Ishikawa (cell line): ENCODE data around the gene SMAD3.

Experiments used
- CEBPB ChIP-seq: IDR thresholded peaks from 2 replicates; pipeline ENCODE4 v1.6.1; 2012
- CREB1 ChIP-seq: IDR thresholded peaks from 2 replicates; pipeline ENCODE4 v1.6.1; 2012; ENCODE audit warnings: low read depth
- EGR1 ChIP-seq: IDR thresholded peaks from 2 replicates; pipeline ENCODE4 v1.6.1; 2012
- EP300 ChIP-seq: IDR thresholded peaks from 2 replicates; pipeline ENCODE4 v1.6.1; 2012; ENCODE audit warnings: borderline replicate concordance
- FOXM1 ChIP-seq: IDR thresholded peaks from 2 replicates; pipeline ENCODE4 v1.6.1; 2012; ENCODE audit warnings: low read depth, borderline replicate concordance
- MAX ChIP-seq: IDR thresholded peaks from 2 replicates; pipeline ENCODE4 v1.6.1; 2012
- NFIC ChIP-seq: IDR thresholded peaks from 2 replicates; pipeline ENCODE4 v1.6.1; 2012
- RAD21 ChIP-seq: IDR thresholded peaks from 2 replicates; pipeline ENCODE4 v1.6.1; 2012; ENCODE audit warnings: low read depth
- REST ChIP-seq: IDR thresholded peaks from 2 replicates; pipeline ENCODE4 v1.6.1; 2012; ENCODE audit warnings: low read depth, mild to moderate bottlenecking
- TAF1 ChIP-seq: IDR thresholded peaks from 2 replicates; pipeline ENCODE4 v1.6.1; 2012; ENCODE audit warnings: low read depth, mild to moderate bottlenecking
- TCF12 ChIP-seq: IDR thresholded peaks from 2 replicates; pipeline ENCODE4 v1.6.1; 2012; ENCODE audit warnings: low read depth
- TEAD4 ChIP-seq: IDR thresholded peaks from 2 replicates; pipeline ENCODE4 v1.6.1; 2012
- USF1 ChIP-seq: IDR thresholded peaks from 2 replicates; pipeline ENCODE4 v1.6.1; 2012
- YY1 ChIP-seq: IDR thresholded peaks from 2 replicates; pipeline ENCODE4 v1.6.1; 2012; ENCODE audit warnings: low read depth
- ZBTB7A ChIP-seq: IDR thresholded peaks from 2 replicates; pipeline ENCODE4 v1.6.1; 2012; ENCODE audit warnings: low read depth

Gene SMAD3

GRCh38 chr15:67072958-67073357 is 7.6 kb downstream of the SMAD3 start:
- TF ChIP-seq MAX = no peak
- no peak for TF ChIP-seq CEBPB

DNA sequence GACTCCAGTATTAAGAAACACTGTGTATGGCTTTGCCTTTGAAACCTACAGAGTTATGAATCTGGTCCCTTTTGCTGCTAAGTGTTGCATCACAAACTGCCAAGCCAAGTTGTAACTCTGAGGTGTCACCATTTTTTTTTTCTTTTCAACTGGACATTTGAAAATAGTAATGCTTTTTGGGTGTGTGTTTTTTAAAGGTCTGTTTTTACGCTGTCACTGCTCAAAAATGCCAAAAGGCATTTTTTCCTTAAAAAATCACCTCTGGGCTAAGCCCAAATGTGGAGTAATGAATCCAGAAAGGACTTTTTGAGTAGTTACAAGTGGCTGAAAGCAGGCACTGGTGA is 9.5 kb downstream of the SMAD3 start:
- no peak for TF ChIP-seq EGR1
- no peak for TF ChIP-seq REST
- TF ChIP-seq CEBPB = no peak
- TF ChIP-seq YY1 = no peak
- no peak for TF ChIP-seq ZBTB7A
- no peak for TF ChIP-seq USF1
- TF ChIP-seq TEAD4 = no peak
- TF ChIP-seq MAX = no peak
- no peak for TF ChIP-seq NFIC
- TF ChIP-seq RAD21 = no peak
- no peak for TF ChIP-seq FOXM1
- TF ChIP-seq TCF12 = no peak

DNA sequence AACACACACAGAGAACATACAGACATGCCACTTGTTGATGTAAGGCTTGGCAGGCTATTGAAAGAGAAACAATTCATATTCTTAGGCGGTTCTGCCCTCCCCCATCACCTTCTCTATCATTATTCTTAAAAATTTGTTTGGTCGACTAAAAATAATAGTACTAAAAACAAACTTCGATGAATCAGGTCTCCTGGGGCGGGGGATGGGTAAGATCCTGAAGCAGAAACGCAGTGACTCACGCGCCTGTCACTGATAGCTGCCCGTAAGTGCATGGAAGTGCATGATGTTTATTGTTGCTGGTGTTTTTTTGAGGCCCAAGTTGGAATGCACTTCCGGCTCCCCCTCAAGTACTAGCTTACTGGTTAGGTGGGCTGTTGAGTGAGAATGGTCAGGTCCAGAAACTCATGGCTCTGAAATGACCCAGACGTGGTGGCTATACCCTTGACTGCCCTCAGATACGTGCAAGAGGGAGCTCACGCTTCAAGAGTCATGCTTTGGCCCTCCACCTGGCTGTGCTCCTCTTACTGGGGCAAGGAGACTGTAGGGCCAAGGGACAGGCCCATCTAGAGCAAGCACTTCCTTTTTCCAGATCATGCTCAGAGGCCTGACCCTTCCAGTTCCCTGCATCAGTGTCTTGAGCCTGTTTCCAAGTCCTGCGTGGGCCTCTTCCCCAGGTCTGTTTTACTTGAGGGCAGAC is 10.9 kb downstream of the SMAD3 start:
- TF ChIP-seq TCF12 (no peak), TEAD4 (no peak), YY1 (no peak), CEBPB (no peak)

GRCh38 chr15:67077641-67078215 is 12.3 kb downstream of the SMAD3 start:
- TF ChIP-seq REST = no peak
- no peak for TF ChIP-seq ZBTB7A
- TF ChIP-seq CEBPB = no peak
- no peak for TF ChIP-seq RAD21
- no peak for TF ChIP-seq YY1
- no peak for TF ChIP-seq EP300
- TF ChIP-seq CREB1 = no peak
- no peak for TF ChIP-seq EGR1
- TF ChIP-seq USF1 = no peak
- TF ChIP-seq MAX = no peak
- TF ChIP-seq FOXM1 = no peak
- no peak for TF ChIP-seq NFIC
- TF ChIP-seq TCF12 = no peak
- TF ChIP-seq TEAD4 = no peak
- TF ChIP-seq TAF1 = no peak

DNA sequence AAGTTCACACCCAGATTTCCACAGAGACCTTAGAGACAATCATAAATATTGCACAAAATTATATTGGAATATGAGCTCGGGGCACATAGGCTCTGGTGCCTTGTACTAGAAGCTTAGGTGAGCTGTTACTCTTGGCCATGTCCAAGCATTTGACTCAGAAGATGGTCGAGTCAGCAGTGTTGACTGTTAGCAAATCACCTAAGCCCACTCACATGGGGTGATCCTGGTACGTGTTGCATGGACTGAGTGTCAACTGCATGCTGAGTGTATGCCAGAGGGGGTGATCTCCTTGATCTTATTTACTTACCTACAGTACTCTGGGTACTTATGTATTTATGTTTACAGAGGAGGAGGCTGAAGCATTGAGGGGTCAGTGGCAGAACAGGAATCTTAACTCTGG is 14.0 kb downstream of the SMAD3 start:
- TF ChIP-seq CREB1 (no peak), NFIC (no peak), TCF12 (no peak), FOXM1 (no peak), ZBTB7A (no peak), MAX (no peak), TAF1 (no peak)
